K562 (cell line): ENCODE results near the gene FUT2. TPM values are rescaled to one million over a fixed set of nuclear protein-coding genes. Genes with fewer than 3 reads are reported as not detected.
A peak's percentile ranks its signal among the peaks of the same experiment; 100 is the strongest.

Source experiments
- CREB5 ChIP-seq: fragments of 250-450 bp; sonication (Bioruptor Pico); IDR thresholded peaks from 2 replicates; pipeline ENCODE4 v1.5.0; 2020; ENCODE audit warnings: mild to moderate bottlenecking
- MTF1 ChIP-seq: fragments of 250-450 bp; sonication (Bioruptor Pico); IDR thresholded peaks from 2 replicates; pipeline ENCODE4 v1.9.0; 2021; ENCODE audit warnings: moderate library complexity, mild to moderate bottlenecking, inconsistent platforms, borderline replicate concordance
- NONO ChIP-seq, 2 experiments: fragments of 200-400 bp in 1 of 2; fragments of 450-650 bp in 1 of 2; formaldehyde crosslinking in 1 of 2; IDR thresholded peaks; 2 replicates each; pipeline ENCODE4 v1.6.1; 2017; ENCODE audit warnings: low read depth in 2 of 2, mild to moderate bottlenecking in 2 of 2, moderate library complexity in 2 of 2, low read length in 1 of 2
- NR2F6 ChIP-seq: fragments of 450-650 bp; formaldehyde crosslinking; IDR thresholded peaks from 2 replicates; pipeline ENCODE4 v1.4.0; 2020; ENCODE audit warnings: mild to moderate bottlenecking
- RFX5 ChIP-seq: IDR thresholded peaks from 2 replicates; pipeline ENCODE4 v1.6.1; 2011; ENCODE audit warnings: low read depth, mild to moderate bottlenecking, improper control_type of control experiment, low read length
- RREB1 ChIP-seq: fragments of 250-450 bp; sonication (Bioruptor Pico); IDR thresholded peaks from 2 replicates; pipeline ENCODE4 v1.4.0; 2020
- TAL1 ChIP-seq: fragments of 450-650 bp; IDR thresholded peaks from 2 replicates; pipeline ENCODE4 v1.6.1; 2016; ENCODE audit warnings: mild to moderate bottlenecking
- TEAD4 ChIP-seq, 2 experiments: sonication (generic) in 1 of 2; formaldehyde crosslinking in 1 of 2; IDR thresholded peaks; 2 replicates each; pipeline versions ENCODE4 v1.6.1 to v1.8.0; 2012 to 2022; ENCODE audit warnings: borderline replicate concordance in 1 of 2, inconsistent platforms in 1 of 2, low read length in 1 of 2, mild to moderate bottlenecking in 1 of 2, missing genetic modification reagents in 1 of 2
- XRCC4 ChIP-seq: IDR thresholded peaks from one replicate; pipeline ENCODE4 v1.6.1; 2011; ENCODE audit not compliant: insufficient read depth, insufficient read length; ENCODE audit errors: extremely low read depth
- ZBTB17 ChIP-seq: fragments of 450-650 bp; formaldehyde crosslinking; IDR thresholded peaks from 2 replicates; pipeline ENCODE4 v1.4.0; 2020; ENCODE audit warnings: mild to moderate bottlenecking
- ZBTB33 ChIP-seq: sonication (generic); formaldehyde crosslinking; IDR thresholded peaks from 2 replicates; pipeline ENCODE4 v1.8.1; 2023; ENCODE audit warnings: mild to moderate bottlenecking, missing genetic modification reagents
- ZNF449 ChIP-seq: fragments of 250-450 bp; sonication (Bioruptor Pico); IDR thresholded peaks from 2 replicates; pipeline ENCODE4 v1.8.0; 2022; ENCODE audit warnings: moderate library complexity, mild to moderate bottlenecking, inconsistent platforms
- ZNF551 ChIP-seq: fragments of 250-450 bp; sonication (Bioruptor Pico); IDR thresholded peaks from 2 replicates; pipeline ENCODE4 v1.5.0; 2021; ENCODE audit warnings: mild to moderate bottlenecking, moderate library complexity
- ZNF717 ChIP-seq: fragments of 250-450 bp; sonication (Bioruptor Pico); IDR thresholded peaks from 2 replicates; pipeline ENCODE4 v1.5.0; 2021
- polyA plus RNA-seq, 8 experiments: library from polyadenylated mRNA; depleted of rRNA in 4 of 8; stranded (reverse) in 5 of 8; unstranded in 3 of 8; fragments of >200 nt; fragmentation: Nextera tagmentation in 2 of 8; fragmentation: Illumina TruSeq in 1 of 8; extraction: Ambion mirVana in 2 of 8; extraction: Trizol in 1 of 8; gene quantifications; 2 replicates each; pipeline versions ENCODE4 v1.2.1 to v1.2.3, GENCODE V29; 2011 to 2014; ENCODE audit warnings: inconsistent platforms in 1 of 8, missing spikeins in 1 of 8
- total RNA-seq, 7 experiments: library from RNA; depleted of rRNA in 6 of 7; stranded (reverse); fragments of >200 nt in 6 of 7; fragmentation: Illumina TruSeq in 2 of 7; extraction: Trizol in 2 of 7; gene quantifications; 2 replicates each; pipeline versions ENCODE4 v1.2.1 to v1.2.3, GENCODE V29; 2011 to 2021; ENCODE audit warnings: low replicate concordance in 1 of 7

The FUT2 gene
- total and polyA plus RNA-seq, 9 of the 15 experiments (the other 6 are each of a cell fraction or from before 2014, with no cell fraction given) = 0.03 to 0.04 TPM; not detected in 7

GRCh38 chr19:48724796-48725753 lies 29.3 kb downstream of the FUT2 start (continued):
- TF ChIP-seq RREB1 (CRISPR knock-in tag) (no peak), MTF1 (CRISPR knock-in tag) (no peak), ZBTB33 (CRISPR knock-in tag) (no peak), RFX5 (no peak), TEAD4 (IDR thresholded peaks at IDR 0.05; ENCODE audit: low read length) (peak; percentile 47; the same call in 1 of the 2 replicates), TEAD4 (CRISPR knock-in tag; IDR thresholded peaks at IDR 0.05; ENCODE audit: borderline replicate concordance) (no peak), TAL1 (no peak), CREB5 (CRISPR knock-in tag) (no peak), NONO (IDR thresholded peaks at IDR 0.05; ENCODE audit: low read depth in 2 of 2, low read length in 1 of 2) (no peak), ZNF551 (CRISPR knock-in tag) (no peak), XRCC4 (no peak), ZNF449 (no peak), ZBTB17 (no peak), NR2F6 (CRISPR knock-in tag) (no peak), ZNF717 (no peak)
